Karpas-422 (cell line): ENCODE data around the gene NPDC1. TPM values are rescaled to one million over a fixed set of nuclear protein-coding genes. Genes with fewer than 3 reads are reported as not detected.
"Not testable (repeated sequence)": the region's sequence is repeated elsewhere in the genome, so short reads cannot be mapped to it uniquely, and the experiment has no call there.

Experiments used
- DNase-seq: peaks from one replicate; pipeline ENCODE4 v3.0.0-alpha.2; 2015
- H2AFZ ChIP-seq: fragments of 200-600 bp; sonication (generic); 2 replicates; pipeline ENCODE4 v1.6.1; 2014; ENCODE audit warnings: antibody characterized with exemption, low read length, mixed read lengths
- H3K27ac ChIP-seq: fragments of 200-600 bp; sonication (generic); 2 replicates; pipeline ENCODE4 v1.5.1; 2014; ENCODE audit warnings: mild to moderate bottlenecking, low read length, moderate library complexity
- H3K27me3 ChIP-seq: fragments of 200-600 bp; sonication (generic); 2 replicates; pipeline ENCODE4 v1.6.1; 2014; ENCODE audit warnings: low read length, mixed read lengths
- H3K36me3 ChIP-seq: fragments of 200-600 bp; sonication (generic); 2 replicates; pipeline ENCODE4 v1.6.1; 2014; ENCODE audit warnings: low read length, mixed read lengths; ENCODE audit not compliant: insufficient read depth
- H3K4me1 ChIP-seq: fragments of 200-600 bp; sonication (generic); 2 replicates; pipeline ENCODE4 v1.6.1; 2014; ENCODE audit warnings: mild to moderate bottlenecking, low read length, mixed read lengths
- H3K4me2 ChIP-seq: fragments of 200-600 bp; sonication (generic); 2 replicates; pipeline ENCODE4 v1.6.1; 2014; ENCODE audit warnings: low read length, low read depth, mild to moderate bottlenecking; ENCODE audit not compliant: poor library complexity, severe bottlenecking
- H3K4me3 ChIP-seq: fragments of 200-600 bp; sonication (generic); 2 replicates; pipeline ENCODE4 v1.5.1; 2014; ENCODE audit warnings: mild to moderate bottlenecking, antibody characterized with exemption, low read length, mixed read lengths
- H3K79me2 ChIP-seq: fragments of 200-600 bp; sonication (generic); 2 replicates; pipeline ENCODE4 v1.6.1; 2014; ENCODE audit warnings: mild to moderate bottlenecking, low read length, mixed read lengths
- H3K9ac ChIP-seq: fragments of 200-600 bp; sonication (generic); 2 replicates; pipeline ENCODE4 v1.6.0; 2014; ENCODE audit warnings: low read length
- H3K9me2 ChIP-seq: fragments of 200-600 bp; sonication (generic), shearing (Covaris generic); replicated peaks from 2 replicates; pipeline ENCODE4 v1.6.0; 2014; ENCODE audit warnings: mild to moderate bottlenecking, low read length, moderate library complexity; ENCODE audit not compliant: insufficient read depth
- H3K9me3 ChIP-seq: fragments of 300-700, 200-600 bp; sonication (generic); 2 replicates; pipeline ENCODE4 v1.6.1; 2014; ENCODE audit warnings: low read length, mixed read lengths
- H4K20me1 ChIP-seq: fragments of 200-600 bp; sonication (generic); 2 replicates; pipeline ENCODE4 v1.6.1; 2014; ENCODE audit warnings: mild to moderate bottlenecking, antibody characterized with exemption, low read length, low read depth; ENCODE audit not compliant: insufficient read depth
- total RNA-seq: library from RNA; depleted of rRNA; stranded (reverse); fragments of >200 nt; shearing (Covaris generic); gene quantifications from 2 replicates; pipeline ENCODE4 v1.2.3, GENCODE V29; 2014; ENCODE audit warnings: low replicate concordance

The NPDC1 gene
- total RNA-seq, 1 experiment from 2014 or later = not detected

- Histone ChIP-seq H3K27me3 (no peaks in the 10 kb centered on the region), H3K36me3 (no peaks in the 10 kb centered on the region), H3K27ac (no peak overlapping the region), H3K9ac (no peak overlapping the region), H3K9me3 (no peaks in the 10 kb centered on the region), H3K4me2 (no peak overlapping the region), H2AFZ (no peak overlapping the region), H3K4me1 (peaks cover 21% of the 10 kb centered on the region), H4K20me1 (no peaks in the 10 kb centered on the region), H3K4me3 (no peak overlapping the region), H3K9me2 (no peaks in the 10 kb centered on the region), H3K79me2 (no peaks in the 10 kb centered on the region)
- no peak for DNase-seq
Measured at GRCh38 chr9:137034039-137034708, 11.8 kb downstream of the NPDC1 start.

DNA sequence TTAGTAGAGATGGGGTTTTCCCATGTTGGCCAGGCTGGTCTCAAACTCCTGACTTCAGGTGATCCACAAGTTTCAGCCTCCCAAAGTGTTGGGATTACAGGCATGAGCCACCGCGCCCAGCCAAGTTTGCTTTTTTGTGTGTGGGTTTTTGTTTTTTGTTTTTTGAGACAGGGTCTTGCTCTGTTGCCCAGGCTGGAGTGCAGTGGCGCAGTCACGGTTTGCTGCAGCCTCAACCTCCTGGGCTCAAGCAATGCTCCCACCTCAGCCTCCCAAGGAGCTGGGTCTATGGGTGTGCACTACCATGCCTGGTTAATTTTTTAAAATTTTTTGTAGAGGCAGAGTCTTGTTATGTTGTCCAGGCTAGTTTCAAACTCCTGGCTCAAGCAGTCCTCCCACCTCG lies 12.5 kb downstream of the NPDC1 start:
- H3K4me3 ChIP-seq, H3K36me3 ChIP-seq, H3K27me3 ChIP-seq, H3K27ac ChIP-seq, DNase-seq, H3K4me2 ChIP-seq, H4K20me1 ChIP-seq, H3K79me2 ChIP-seq, H2AFZ ChIP-seq, H3K9ac ChIP-seq, H3K9me2 ChIP-seq, H3K9me3 ChIP-seq: not testable (repeated sequence)
- peaks cover 24% of the 10 kb centered on the region for H3K4me1 ChIP-seq

- Histone ChIP-seq H3K4me3 (no peak overlapping the region), H4K20me1 (no peaks in the 10 kb centered on the region), H3K4me1 (peaks cover 26% of the 10 kb centered on the region), H3K9me2 (no peaks in the 10 kb centered on the region), H3K4me2 (no peak overlapping the region), H3K36me3 (no peaks in the 10 kb centered on the region), H3K27ac (no peak overlapping the region), H3K9me3 (no peaks in the 10 kb centered on the region), H3K9ac (no peak overlapping the region), H2AFZ (no peak overlapping the region), H3K79me2 (no peaks in the 10 kb centered on the region), H3K27me3 (no peaks in the 10 kb centered on the region)
- no peak for DNase-seq
Measured at GRCh38 chr9:137032858-137033257, 13.1 kb downstream of the NPDC1 start.

- H3K4me2 ChIP-seq = peak within 1 kb of the TSS; percentile 11
- H3K27ac ChIP-seq = no peak within 1 kb of the TSS
- no peak within 1 kb of the TSS for H3K9ac ChIP-seq
- no peak within 1 kb of the TSS for H2AFZ ChIP-seq
- peak; percentile 84 for DNase-seq
- no peaks in the 10 kb centered on the region for H3K36me3 ChIP-seq
- no peaks in the 10 kb centered on the region for H3K9me2 ChIP-seq
- H3K79me2 ChIP-seq = no peaks in the 10 kb centered on the region
- no peak within 1 kb of the TSS for H3K4me3 ChIP-seq
- peaks cover 31% of the 10 kb centered on the region for H3K4me1 ChIP-seq
- H3K9me3 ChIP-seq = no peaks in the 10 kb centered on the region
- no peaks in the 10 kb centered on the region; the same call in 1 of the 2 replicates for H4K20me1 ChIP-seq
- no peaks in the 10 kb centered on the region for H3K27me3 ChIP-seq
Measured at GRCh38 chr9:137031904-137032640, 13.9 kb downstream of the NPDC1 start, which contains the start of gene FUT7. Gene FUT7, minus strand, starts transcription at chr9:137032088. Its CDS starts 97 bp downstream, at chr9:137031991.

GRCh38 chr9:137030538-137031527 lies 15.1 kb downstream of the NPDC1 start:
- Histone ChIP-seq H3K27ac (no peak overlapping the region), H3K9me2 (no peaks in the 10 kb centered on the region), H3K79me2 (no peaks in the 10 kb centered on the region), H3K4me2 (no peak overlapping the region), H3K36me3 (no peaks in the 10 kb centered on the region), H3K4me1 (peaks cover 36% of the 10 kb centered on the region), H3K9me3 (no peaks in the 10 kb centered on the region), H3K4me3 (no peak overlapping the region), H3K27me3 (no peaks in the 10 kb centered on the region), H3K9ac (no peak overlapping the region), H2AFZ (no peak overlapping the region), H4K20me1 (no peaks in the 10 kb centered on the region; the same call in 1 of the 2 replicates)
- no peak for DNase-seq

GRCh38 chr9:137030006-137030405 lies 16.0 kb downstream of the NPDC1 start:
- Histone ChIP-seq H3K9me3 (no peaks in the 10 kb centered on the region), H2AFZ (no peak overlapping the region), H3K4me1 (peaks cover 44% of the 10 kb centered on the region), H3K36me3 (no peaks in the 10 kb centered on the region), H3K4me2 (no peak overlapping the region), H3K9ac (no peak overlapping the region), H3K27me3 (no peaks in the 10 kb centered on the region), H3K4me3 (no peak overlapping the region), H3K9me2 (no peaks in the 10 kb centered on the region), H4K20me1 (no peaks in the 10 kb centered on the region; the same call in 1 of the 2 replicates), H3K79me2 (no peaks in the 10 kb centered on the region), H3K27ac (no peak overlapping the region)
- DNase-seq = no peak

DNA sequence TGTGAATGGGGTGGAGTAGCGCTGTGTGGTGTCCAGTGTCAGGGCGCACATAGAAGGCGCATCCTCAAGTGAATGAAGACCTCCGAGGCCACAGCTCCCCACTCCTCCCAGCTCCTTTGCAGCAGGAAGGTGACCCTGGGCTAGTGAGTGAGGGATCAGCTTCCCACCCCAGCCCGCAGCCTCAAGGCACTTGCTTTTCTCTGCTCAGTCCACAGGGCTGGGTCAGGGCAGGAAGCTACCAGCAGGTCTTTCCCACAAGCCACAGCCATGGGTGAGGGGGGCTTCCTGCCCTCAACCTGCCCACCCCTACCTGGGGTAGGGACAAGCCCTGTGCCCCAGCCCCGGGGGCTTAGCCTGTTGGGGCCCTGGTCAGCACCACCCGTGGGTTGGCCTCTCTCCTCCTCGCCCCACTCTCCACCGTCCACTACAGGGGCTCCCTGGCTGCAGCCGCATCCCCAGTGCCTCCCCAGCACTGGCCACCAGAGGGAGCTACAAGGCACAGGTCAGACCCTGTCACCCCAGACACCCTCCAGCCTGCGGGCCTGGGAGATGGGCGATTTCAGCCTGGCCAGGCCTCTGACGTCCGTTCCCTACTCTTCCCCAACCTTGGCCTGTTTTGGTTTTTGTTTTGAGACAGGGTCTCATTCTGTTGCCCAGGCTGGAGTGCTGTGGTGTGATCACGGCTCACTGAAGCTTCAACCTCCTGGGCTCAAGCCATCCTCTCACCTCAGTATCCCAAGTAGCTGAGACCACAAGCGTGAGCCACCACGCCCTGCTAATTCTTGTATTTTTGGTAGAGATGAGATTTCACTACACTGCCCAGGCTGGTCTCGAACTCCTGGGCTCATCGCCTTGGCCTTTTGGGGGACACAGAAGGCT lies 16.7 kb downstream of the NPDC1 start:
- peak; percentile 86 for DNase-seq
- no peak overlapping the region for H3K4me3 ChIP-seq
- no peak overlapping the region for H3K4me2 ChIP-seq

More for the DNA sequence above, 16.7 kb downstream of the NPDC1 start:
- peaks cover 41% of the 10 kb centered on the region for H3K4me1 ChIP-seq
- no peaks in the 10 kb centered on the region for H3K9me2 ChIP-seq
- H3K79me2 ChIP-seq = no peaks in the 10 kb centered on the region
- H3K9me3 ChIP-seq = no peaks in the 10 kb centered on the region
- H3K36me3 ChIP-seq = no peaks in the 10 kb centered on the region
- H3K27ac ChIP-seq = no peak overlapping the region
- no peaks in the 10 kb centered on the region for H3K27me3 ChIP-seq
- H3K9ac ChIP-seq = no peak overlapping the region
- no peak overlapping the region for H2AFZ ChIP-seq
- no peaks in the 10 kb centered on the region; the same call in 1 of the 2 replicates for H4K20me1 ChIP-seq
